ENCODE measurements around the gene RPS27L.

Gene RPS27L

GRCh38 chr15:63197626-63198025 lies 40.3 kb upstream of the RPS27L start:
- H3K4me3 ChIP-seq (ENCODE audit: insufficient read length, low read depth): no peak overlapping the region
- no peak overlapping the region for H3K9ac ChIP-seq (ENCODE audit: insufficient read length, low read depth)
- H3K36me3 ChIP-seq (ENCODE audit: insufficient read depth, insufficient read length, low read length): peaks cover 4% of the 10 kb centered on the region
- H3K9me3 ChIP-seq (ENCODE audit: insufficient read depth, low read length): no peaks in the 10 kb centered on the region
- no peaks in the 10 kb centered on the region for H3K27me3 ChIP-seq (ENCODE audit: insufficient read depth, insufficient read length)
- TF ChIP-seq SUZ12 (IDR thresholded peaks at IDR 0.05; ENCODE audit: extremely low read depth, insufficient read depth, insufficient read length) (no peak), ZNF274 (IDR thresholded peaks at IDR 0.05; ENCODE audit: low read depth, low read length) (no peak), YY1 (IDR thresholded peaks at IDR 0.05; ENCODE audit: insufficient read depth, insufficient read length) (no peak)
- no peak for DNase-seq (ENCODE audit: low read depth, low spot score)
- H3K4me1 ChIP-seq (ENCODE audit: insufficient read depth, insufficient read length): no peaks in the 10 kb centered on the region

- no peak for DNase-seq (ENCODE audit: low read depth, low spot score)
- Histone ChIP-seq H3K9me3 (ENCODE audit: insufficient read depth, low read length) (no peaks in the 10 kb centered on the region), H3K9ac (ENCODE audit: insufficient read length, low read depth) (no peak overlapping the region), H3K27me3 (ENCODE audit: insufficient read depth, insufficient read length) (no peaks in the 10 kb centered on the region), H3K4me1 (ENCODE audit: insufficient read depth, insufficient read length) (no peaks in the 10 kb centered on the region), H3K36me3 (ENCODE audit: insufficient read depth, insufficient read length, low read length) (peaks cover 4% of the 10 kb centered on the region), H3K4me3 (ENCODE audit: insufficient read length, low read depth) (no peak overlapping the region)
- TF ChIP-seq SUZ12 (IDR thresholded peaks at IDR 0.05; ENCODE audit: extremely low read depth, insufficient read depth, insufficient read length) (no peak), YY1 (IDR thresholded peaks at IDR 0.05; ENCODE audit: insufficient read depth, insufficient read length) (no peak), ZNF274 (IDR thresholded peaks at IDR 0.05; ENCODE audit: low read depth, low read length) (no peak)
These were observed 39.6 kb upstream of the RPS27L start for GRCh38 chr15:63196842-63197241.

DNA sequence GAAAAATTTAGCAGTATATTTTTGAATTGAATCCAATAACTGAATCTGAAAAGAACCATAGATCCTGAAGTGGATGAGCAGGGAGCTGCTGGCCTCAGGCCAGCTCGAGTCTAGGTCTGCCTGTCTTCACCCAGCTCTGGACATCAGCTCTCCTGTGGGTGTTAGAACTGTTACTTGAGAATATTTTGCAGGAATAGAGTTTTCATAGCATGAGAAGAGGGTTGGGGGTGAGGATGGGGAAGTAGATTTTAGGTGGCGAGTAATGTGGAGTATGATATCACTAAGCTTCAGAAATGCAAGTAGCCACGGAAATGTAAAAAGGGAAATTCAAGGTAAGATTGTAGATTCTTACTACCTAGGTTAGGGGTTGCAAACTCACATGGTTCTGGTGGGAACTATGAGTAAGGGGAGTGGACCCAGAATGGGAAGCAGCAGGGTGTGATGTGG lies 38.3 kb upstream of the RPS27L start:
- TF ChIP-seq YY1 (IDR thresholded peaks at IDR 0.05; ENCODE audit: insufficient read depth, insufficient read length) (no peak), ZNF274 (IDR thresholded peaks at IDR 0.05; ENCODE audit: low read depth, low read length) (no peak), SUZ12 (IDR thresholded peaks at IDR 0.05; ENCODE audit: extremely low read depth, insufficient read depth, insufficient read length) (no peak)
- Histone ChIP-seq H3K9me3 (ENCODE audit: insufficient read depth, low read length) (no peaks in the 10 kb centered on the region), H3K4me1 (ENCODE audit: insufficient read depth, insufficient read length) (no peaks in the 10 kb centered on the region), H3K9ac (ENCODE audit: insufficient read length, low read depth) (no peak overlapping the region), H3K36me3 (ENCODE audit: insufficient read depth, insufficient read length, low read length) (peaks cover 4% of the 10 kb centered on the region), H3K27me3 (ENCODE audit: insufficient read depth, insufficient read length) (no peaks in the 10 kb centered on the region), H3K4me3 (ENCODE audit: insufficient read length, low read depth) (no peak overlapping the region)
- no peak for DNase-seq (ENCODE audit: low read depth, low spot score)

- Histone ChIP-seq H3K9me3 (ENCODE audit: insufficient read depth, low read length) (no peaks in the 10 kb centered on the region), H3K4me3 (ENCODE audit: insufficient read length, low read depth) (no peak overlapping the region), H3K36me3 (ENCODE audit: insufficient read depth, insufficient read length, low read length) (peaks cover 4% of the 10 kb centered on the region), H3K9ac (ENCODE audit: insufficient read length, low read depth) (no peak overlapping the region), H3K27me3 (ENCODE audit: insufficient read depth, insufficient read length) (peaks cover 5% of the 10 kb centered on the region), H3K4me1 (ENCODE audit: insufficient read depth, insufficient read length) (no peaks in the 10 kb centered on the region)
- DNase-seq (ENCODE audit: low read depth, low spot score): no peak
- TF ChIP-seq SUZ12 (IDR thresholded peaks at IDR 0.05; ENCODE audit: extremely low read depth, insufficient read depth, insufficient read length) (no peak), YY1 (IDR thresholded peaks at IDR 0.05; ENCODE audit: insufficient read depth, insufficient read length) (no peak), ZNF274 (IDR thresholded peaks at IDR 0.05; ENCODE audit: low read depth, low read length) (no peak)
These were observed 37.7 kb upstream of the RPS27L start for GRCh38 chr15:63194880-63195568.

- no peaks in the 10 kb centered on the region for H3K4me1 ChIP-seq (ENCODE audit: insufficient read depth, insufficient read length)
- TF ChIP-seq ZNF274 (IDR thresholded peaks at IDR 0.05; ENCODE audit: low read depth, low read length) (no peak), YY1 (IDR thresholded peaks at IDR 0.05; ENCODE audit: insufficient read depth, insufficient read length) (no peak), SUZ12 (IDR thresholded peaks at IDR 0.05; ENCODE audit: extremely low read depth, insufficient read depth, insufficient read length) (no peak)
- H3K9ac ChIP-seq (ENCODE audit: insufficient read length, low read depth): no peak overlapping the region
- H3K4me3 ChIP-seq (ENCODE audit: insufficient read length, low read depth): no peak overlapping the region
- no peaks in the 10 kb centered on the region for H3K9me3 ChIP-seq (ENCODE audit: insufficient read depth, low read length)
- DNase-seq (ENCODE audit: low read depth, low spot score): no peak
- peaks cover 9% of the 10 kb centered on the region for H3K27me3 ChIP-seq (ENCODE audit: insufficient read depth, insufficient read length)
- H3K36me3 ChIP-seq (ENCODE audit: insufficient read depth, insufficient read length, low read length): peaks cover 4% of the 10 kb centered on the region
These were observed 37.0 kb upstream of the RPS27L start for GRCh38 chr15:63194302-63194701.

GRCh38 chr15:63192619-63193206 lies 35.4 kb upstream of the RPS27L start:
- TF ChIP-seq YY1 (IDR thresholded peaks at IDR 0.05; ENCODE audit: insufficient read depth, insufficient read length): no peak
- no peak for TF ChIP-seq SUZ12 (IDR thresholded peaks at IDR 0.05; ENCODE audit: extremely low read depth, insufficient read depth, insufficient read length)
- no peak for TF ChIP-seq ZNF274 (IDR thresholded peaks at IDR 0.05; ENCODE audit: low read depth, low read length)
- no peak overlapping the region for H3K4me3 ChIP-seq (ENCODE audit: insufficient read length, low read depth)
- H3K9ac ChIP-seq (ENCODE audit: insufficient read length, low read depth): no peak overlapping the region
- no peak for DNase-seq (ENCODE audit: low read depth, low spot score)
- H3K27me3 ChIP-seq (ENCODE audit: insufficient read depth, insufficient read length): peaks cover 22% of the 10 kb centered on the region
- H3K4me1 ChIP-seq (ENCODE audit: insufficient read depth, insufficient read length): no peaks in the 10 kb centered on the region
- H3K9me3 ChIP-seq (ENCODE audit: insufficient read depth, low read length): no peaks in the 10 kb centered on the region
- peaks cover 4% of the 10 kb centered on the region for H3K36me3 ChIP-seq (ENCODE audit: insufficient read depth, insufficient read length, low read length)

- TF ChIP-seq YY1 (IDR thresholded peaks at IDR 0.05; ENCODE audit: insufficient read depth, insufficient read length): no peak
- no peak for TF ChIP-seq ZNF274 (IDR thresholded peaks at IDR 0.05; ENCODE audit: low read depth, low read length)
- no peak for TF ChIP-seq SUZ12 (IDR thresholded peaks at IDR 0.05; ENCODE audit: extremely low read depth, insufficient read depth, insufficient read length)
These were observed 34.8 kb upstream of the RPS27L start for GRCh38 chr15:63191895-63192618.

More at GRCh38 chr15:63191895-63192618, 34.8 kb upstream of the RPS27L start:
- Histone ChIP-seq H3K9ac (ENCODE audit: insufficient read length, low read depth) (no peak overlapping the region), H3K4me3 (ENCODE audit: insufficient read length, low read depth) (no peak overlapping the region), H3K36me3 (ENCODE audit: insufficient read depth, insufficient read length, low read length) (no peaks in the 10 kb centered on the region), H3K27me3 (ENCODE audit: insufficient read depth, insufficient read length) (peaks cover 25% of the 10 kb centered on the region), H3K4me1 (ENCODE audit: insufficient read depth, insufficient read length) (no peaks in the 10 kb centered on the region), H3K9me3 (ENCODE audit: insufficient read depth, low read length) (no peaks in the 10 kb centered on the region)
- DNase-seq (ENCODE audit: low read depth, low spot score): no peak

All from NT2/D1 (cell line).